GM12872 (cell line): ENCODE results near the gene RNU11.

Source experiments
- CTCF ChIP-seq: IDR thresholded peaks from 3 replicates; pipeline ENCODE4 v1.5.1; 2011; ENCODE audit warnings: low read depth, mild to moderate bottlenecking, low read length, moderate library complexity; ENCODE audit not compliant: insufficient read depth

Gene RNU11

GRCh38 chr1:28648008-28648473, 359 bp upstream of the RNU11 start:
- TF ChIP-seq CTCF: no peak

- 0 out of 3 replicates have a peak, but pooled peaks have one; percentile 16 for TF ChIP-seq CTCF
Measured at GRCh38 chr1:28653870-28654269, 5.5 kb downstream of the RNU11 start.

- TF ChIP-seq CTCF: no peak
Measured at GRCh38 chr1:28656335-28656734, 7.9 kb downstream of the RNU11 start.

GRCh38 chr1:28663871-28664470, 15.6 kb downstream of the RNU11 start:
- no peak for TF ChIP-seq CTCF

- no peak for TF ChIP-seq CTCF
Measured at GRCh38 chr1:28666806-28667205, 18.4 kb downstream of the RNU11 start.

- TF ChIP-seq CTCF: no peak
Measured at GRCh38 chr1:28668191-28668955, 20.0 kb downstream of the RNU11 start, which contains the start of gene GMEB1. GMEB1 (plus strand) TSS chr1:28668784; CDS start chr1:28683613, 14,829 bp downstream.

GRCh38 chr1:28668956-28669723, 20.7 kb downstream of the RNU11 start:
- no peak for TF ChIP-seq CTCF
